HG03558 (cell line): ENCODE results near the gene PRSS58.

Source experiments
- ATAC-seq: cut with Tn5 transposase; IDR thresholded peaks from one replicate; pipeline ENCODE4 v1.9.1; 2021; ENCODE audit warnings: moderate number of reproducible peaks; ENCODE audit not compliant: unreplicated experiment; ENCODE audit errors: extremely low read depth

PRSS58 gene

DNA sequence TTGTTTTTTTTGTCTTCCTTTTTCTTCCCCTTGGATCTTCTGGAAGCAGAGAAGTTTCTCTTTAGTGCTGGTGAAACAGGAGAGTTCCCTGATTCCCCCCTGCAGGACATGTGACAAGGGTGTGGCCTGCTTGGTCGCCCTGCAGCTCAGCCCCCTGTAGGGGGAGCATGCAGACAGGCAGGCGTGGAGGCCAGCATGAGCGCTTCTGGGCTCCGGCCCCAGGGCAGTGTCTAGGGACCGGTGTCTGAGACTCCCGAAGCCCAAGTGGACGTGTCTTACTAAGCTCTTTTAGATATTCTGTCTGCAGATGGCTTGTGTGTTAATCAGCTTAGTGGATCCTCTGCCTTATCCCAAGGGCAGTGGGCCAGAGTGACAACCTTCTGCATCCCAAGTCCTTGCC, 26.1 kb downstream of the PRSS58 start:
- ATAC-seq: no peak

DNA sequence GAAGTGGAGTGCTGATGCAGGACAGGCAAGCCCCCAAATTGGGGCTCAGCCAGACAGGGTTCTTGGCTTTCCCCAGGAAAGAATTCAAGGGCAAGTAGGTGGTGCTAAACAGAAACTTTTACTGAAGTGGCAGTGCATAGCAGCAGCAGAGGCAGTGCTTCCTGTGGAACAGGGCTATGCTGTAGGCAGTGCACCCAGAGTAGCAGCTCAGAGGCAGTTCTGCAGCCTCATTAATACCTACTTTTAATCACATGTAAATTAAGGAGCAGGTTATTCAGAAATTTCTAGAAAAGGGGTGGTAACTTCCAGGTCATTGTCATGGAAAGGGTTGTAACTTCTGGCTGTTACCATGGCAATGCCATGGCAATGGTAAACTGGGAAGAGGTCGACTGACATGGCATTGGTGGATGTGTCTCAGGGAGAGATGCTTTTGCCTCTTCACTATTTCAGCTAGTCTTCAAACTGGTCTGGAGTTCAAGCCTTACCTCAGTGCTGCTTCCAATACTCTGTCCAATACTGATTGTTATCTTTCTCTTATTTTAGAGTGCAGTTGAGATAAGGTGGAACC, 29.2 kb downstream of the PRSS58 start:
- ATAC-seq: no peak
